Endothelial cell of umbilical vein (primary cell): Measurements from ENCODE around the gene SLC16A6. TPM values are rescaled to one million over a fixed set of nuclear protein-coding genes. Genes with fewer than 3 reads are reported as not detected.

Experiments
- BruUV-seq: library from RNA; stranded (reverse); fragments of 400-500 nt; replicated peaks from 2 replicates; lab custom pipeline; 2021; lab: Mats Ljungman, UMichigan
- CTCF ChIA-PET: fragments of 300-600, 350-600 bp; sonication (Branson Sonifier 250); formaldehyde crosslinking; loops from one replicate; lab custom pipeline; 2021; ENCODE audit warnings: antibody characterized with exemption, inconsistent platforms; lab: Charles Lee
- POLR2A ChIA-PET: fragments of 300-600, 350-600 bp; sonication (Branson Sonifier 250); formaldehyde crosslinking; loops from one replicate; lab custom pipeline; 2021; ENCODE audit warnings: antibody characterized with exemption, inconsistent platforms; lab: Charles Lee
- DNase-seq: peaks from one replicate; pipeline ENCODE4 v3.0.0-alpha.2; 2011; ENCODE audit warnings: low read depth, low spot score
- FAIRE-seq: peaks from 2 replicates; lab custom pipeline; 2011; peaks lifted over from hg19 to GRCh38; lab: Jason Lieb, UNC
- H2AFZ ChIP-seq: 2 replicates; pipeline ENCODE4 v1.6.0; 2012; ENCODE audit warnings: low read depth, low read length, control low read depth, inconsistent platforms
- H3K27ac ChIP-seq: 2 replicates; pipeline ENCODE4 v1.5.1; 2011; ENCODE audit warnings: low read depth, mild to moderate bottlenecking, control low read depth, low read length, moderate library complexity; ENCODE audit not compliant: insufficient read depth
- H3K27me3 ChIP-seq, 2 experiments: 2 replicates each; pipeline versions ENCODE4 v1.6.0 to v1.6.1; 2011; ENCODE audit warnings: low read length in 2 of 2, mixed read lengths in 1 of 2; ENCODE audit not compliant: control insufficient read depth in 2 of 2, insufficient read depth in 2 of 2
- H3K36me3 ChIP-seq, 2 experiments: 2 replicates in 1 of 2; 3 replicates in 1 of 2; pipeline ENCODE4 v1.5.1; 2011; ENCODE audit warnings: low read length in 2 of 2, mild to moderate bottlenecking in 1 of 2, moderate library complexity in 1 of 2; ENCODE audit not compliant: control insufficient read depth in 2 of 2, insufficient read depth in 2 of 2; ENCODE audit errors: extremely low read depth in 1 of 2
- H3K4me1 ChIP-seq: 3 replicates; pipeline ENCODE4 v1.5.1; 2011; ENCODE audit warnings: mild to moderate bottlenecking, low read length; ENCODE audit not compliant: control insufficient read depth, insufficient read depth; ENCODE audit errors: extremely low read depth
- H3K4me2 ChIP-seq: 2 replicates; pipeline ENCODE4 v1.6.1; 2011; ENCODE audit warnings: low read length, control low read depth, mixed read lengths; ENCODE audit not compliant: insufficient read depth
- H3K4me3 ChIP-seq, 3 experiments: fragments of 200-600 bp in 1 of 3; sonication (generic), shearing (Covaris generic) in 1 of 3; replicated peaks in 1 of 3; 2 replicates each; pipeline ENCODE4 v1.5.1; 2011 to 2016; ENCODE audit warnings: control low read depth in 3 of 3, low read length in 3 of 3, mild to moderate bottlenecking in 2 of 3, inconsistent platforms in 1 of 3, low read depth in 1 of 3, moderate library complexity in 1 of 3; ENCODE audit not compliant: insufficient read depth in 1 of 3
- H3K79me2 ChIP-seq: 2 replicates; pipeline ENCODE4 v1.6.0; 2012; ENCODE audit warnings: low read length, inconsistent platforms; ENCODE audit not compliant: control insufficient read depth, insufficient read depth
- H3K9ac ChIP-seq: replicated peaks from 2 replicates; pipeline ENCODE3; 2011; ENCODE audit warnings: low read length, control low read depth; ENCODE audit not compliant: insufficient read depth; ENCODE audit errors: extremely low read depth
- H3K9me1 ChIP-seq: replicated peaks from 3 replicates; pipeline ENCODE4 v1.6.0; 2011; ENCODE audit warnings: mild to moderate bottlenecking, low read length; ENCODE audit not compliant: control insufficient read depth, insufficient read depth; ENCODE audit errors: extremely low read depth
- H3K9me3 ChIP-seq: replicated peaks from 2 replicates; pipeline ENCODE4 v1.5.1; 2012; ENCODE audit warnings: low read length, inconsistent platforms; ENCODE audit not compliant: control insufficient read depth, insufficient read depth
- H4K20me1 ChIP-seq: replicated peaks from 2 replicates; pipeline ENCODE3; 2011; ENCODE audit warnings: mild to moderate bottlenecking, low read length; ENCODE audit not compliant: control insufficient read depth, insufficient read depth; ENCODE audit errors: extremely low read depth
- CTCF ChIP-seq, 2 donors: IDR thresholded peaks; 1 replicate in 1 of 2; 2 replicates in 1 of 2; pipeline ENCODE4 v1.5.1; 2011; ENCODE audit warnings: low read length in 2 of 2, mild to moderate bottlenecking in 2 of 2, moderate library complexity in 2 of 2, control low read depth in 1 of 2, inconsistent platforms in 1 of 2, low read depth in 1 of 2; ENCODE audit not compliant: insufficient read depth in 1 of 2; ENCODE audit errors: extremely low read depth in 1 of 2
- EZH2 ChIP-seq: IDR thresholded peaks from 2 replicates; pipeline ENCODE4 v1.6.1; 2012; ENCODE audit warnings: borderline replicate concordance, low read depth, mild to moderate bottlenecking, moderate library complexity, low read length, inconsistent platforms; ENCODE audit not compliant: severe bottlenecking
- GATA2 ChIP-seq: IDR thresholded peaks from 2 replicates; pipeline ENCODE4 v1.7.0; 2011; ENCODE audit warnings: low read depth, mild to moderate bottlenecking, moderate library complexity, mixed read lengths, low read length; ENCODE audit not compliant: insufficient read length, insufficient read depth
- MAX ChIP-seq: IDR thresholded peaks from 2 replicates; pipeline ENCODE4 v1.6.1; 2011; ENCODE audit not compliant: insufficient read depth, insufficient read length
- MYC ChIP-seq: IDR thresholded peaks from one replicate; pipeline ENCODE4 v1.6.1; 2011; ENCODE audit warnings: mild to moderate bottlenecking, low read depth, low read length
- POLR2A ChIP-seq: IDR thresholded peaks from 2 replicates; pipeline ENCODE4 v1.6.1; 2012; ENCODE audit warnings: low read depth, mild to moderate bottlenecking, control low read depth, low read length
- POLR2AphosphoS5 ChIP-seq: IDR thresholded peaks from 2 replicates; pipeline ENCODE4 v1.6.1; 2012; ENCODE audit warnings: low read depth, mild to moderate bottlenecking, control low read depth, low read length, moderate library complexity; ENCODE audit not compliant: insufficient read depth
- dilution Hi-C: fragments of 300-500 bp; cut with MboI; formaldehyde crosslinking; loops from one replicate; pipeline ENCODE4 v1.15.0; 2019; ENCODE audit warnings: low sequenced_read_pairs; ENCODE audit not compliant: extremely low pct_ligation_motif_present
- intact Hi-C: fragments of 100-400 bp; cut with micrococcal nuclease; formaldehyde crosslinking; loops from one replicate; pipeline ENCODE4 v1.10.0; 2022
- polyA plus RNA-seq, 4 experiments: library from polyadenylated mRNA; depleted of rRNA in 3 of 4; stranded (reverse) in 3 of 4; unstranded in 1 of 4; fragments of >200 nt; gene quantifications; 2 replicates each; pipeline versions ENCODE4 v1.2.1 to v1.2.3, GENCODE V29; 2011 to 2012; ENCODE audit warnings: missing spikeins in 1 of 4
- total RNA-seq: library from RNA; stranded (reverse); gene quantifications from 2 replicates; pipeline ENCODE4 v1.2.3, GENCODE V29; 2021

The SLC16A6 gene
- total and polyA plus RNA-seq, 2 donors (not counting 3 experiments of a cell fraction or from before 2014, with no cell fraction given) = 0.65 to 0.91 TPM

- DNase-seq (no peak), FAIRE-seq (no peak)
- Histone ChIP-seq H3K36me3 (no peaks in the 10 kb centered on the region), H3K4me3 (no peak overlapping the region), H3K9me1 (no peaks in the 10 kb centered on the region), H2AFZ (no peak overlapping the region), H3K4me2 (no peak overlapping the region), H4K20me1 (no peaks in the 10 kb centered on the region), H3K27me3 (no peaks in the 10 kb centered on the region), H3K79me2 (no peaks in the 10 kb centered on the region), H3K9me3 (no peaks in the 10 kb centered on the region), H3K9ac (no peak overlapping the region), H3K27ac (no peak overlapping the region), H3K4me1 (no peaks in the 10 kb centered on the region)
- dilution Hi-C loops (no loop called here), intact Hi-C loops (no loop called here)
- POLR2A ChIA-PET = no interaction called here
- CTCF ChIA-PET = interaction anchor here (1.2 to 2.2 kb wide), 5 partner anchors 12 to 80 kb away, joined by 3 to 11 read pairs (median 4); no protein-coding TSS in a partner anchor
- no TSS peak for BruUV-seq
- TF ChIP-seq MYC (no peak), EZH2 (no peak), CTCF (IDR thresholded peaks at IDR 0.05; ENCODE audit: extremely low read depth in 1 of 2, insufficient read depth in 1 of 2, low read depth in 1 of 2, low read length in 2 of 2) (no peak), POLR2AphosphoS5 (no peak), MAX (no peak), GATA2 (no peak), POLR2A (no peak)
These were observed 27.4 kb upstream of the SLC16A6 start for GRCh38 chr17:68318103-68318991.
